Skeletal muscle tissue (tissue), 4 donors: ENCODE results near the gene ALDH1A3. TPM values are rescaled to one million over a fixed set of nuclear protein-coding genes. Genes with fewer than 3 reads are reported as not detected.
A peak's percentile ranks its signal among the peaks of the same experiment; 100 is the strongest.

Experiments used
- H3K27ac ChIP-seq: one replicate; pipeline ENCODE4 v1.7.0; 2013; ENCODE audit warnings: mild to moderate bottlenecking, low read depth, low read length, inconsistent platforms
- H3K27me3 ChIP-seq, 3 donors: one replicate each; pipeline ENCODE4 v1.7.0; 2013; ENCODE audit warnings: low read length in 3 of 3; ENCODE audit not compliant: control insufficient read depth in 3 of 3, insufficient read depth in 3 of 3
- H3K36me3 ChIP-seq, 3 donors: one replicate each; pipeline ENCODE4 v1.7.0; 2013; ENCODE audit warnings: low read length in 3 of 3; ENCODE audit not compliant: control insufficient read depth in 3 of 3, insufficient read depth in 3 of 3
- H3K4me1 ChIP-seq, 3 donors: one replicate each; pipeline ENCODE4 v1.7.0; 2013; ENCODE audit warnings: low read length in 3 of 3, mild to moderate bottlenecking in 3 of 3; ENCODE audit not compliant: control insufficient read depth in 3 of 3, insufficient read depth in 3 of 3
- H3K4me3 ChIP-seq, 3 donors: one replicate each; pipeline ENCODE4 v1.7.0; 2013; ENCODE audit warnings: low read length in 3 of 3
- H3K9ac ChIP-seq, 3 donors: one replicate each; pipeline ENCODE4 v1.7.0; 2013; ENCODE audit warnings: low read length in 3 of 3, mild to moderate bottlenecking in 3 of 3, moderate library complexity in 2 of 3, low read depth in 1 of 3
- H3K9me3 ChIP-seq, 3 donors: one replicate each; pipeline ENCODE4 v1.7.0; 2013; ENCODE audit warnings: low read length in 3 of 3; ENCODE audit not compliant: control insufficient read depth in 3 of 3
- total RNA-seq: library from RNA; depleted of rRNA; stranded (reverse); fragments of >200 nt; gene quantifications from one replicate; pipeline ENCODE4 v1.2.3, GENCODE V29; 2014
- donor health status: Osteomylitis.

Gene ALDH1A3
- total RNA-seq, 1 donor from 2014 or later, result 15.7 TPM

GRCh38 chr15:100900136-100900794 is 20.6 kb downstream of the ALDH1A3 start:
- H3K27me3 ChIP-seq, result no peaks in the 10 kb centered on the region
- H3K9ac ChIP-seq, result peak overlapping the region in 1 of 3 donors; percentile 25
- no peak overlapping the region for H3K27ac ChIP-seq
- H3K4me1 ChIP-seq, result peaks cover 36 to 38% (median 36%) of the 10 kb centered on the region in 3 donors
- no peak overlapping the region for H3K4me3 ChIP-seq
- peaks cover 0 to 2% (median 0%) of the 10 kb centered on the region in 3 donors for H3K9me3 ChIP-seq
- peaks cover 0 to 5% (median 2%) of the 10 kb centered on the region in 3 donors for H3K36me3 ChIP-seq

GRCh38 chr15:100900795-100901169 is 21.2 kb downstream of the ALDH1A3 start:
- H3K27ac ChIP-seq, result peak overlapping the region; percentile 88
- H3K9me3 ChIP-seq, result peaks cover 0 to 2% (median 0%) of the 10 kb centered on the region in 3 donors

GRCh38 chr15:100901296-100901695 is 21.7 kb downstream of the ALDH1A3 start:
- Histone ChIP-seq H3K27ac (peak overlapping the region; percentile 88), H3K9ac (no peak overlapping the region), H3K4me3 (no peak overlapping the region), H3K36me3 (peaks cover 0 to 8% (median 2%) of the 10 kb centered on the region in 3 donors), H3K9me3 (peaks cover 0 to 2% (median 0%) of the 10 kb centered on the region in 3 donors), H3K4me1 (peaks cover 36 to 38% (median 36%) of the 10 kb centered on the region in 3 donors), H3K27me3 (no peaks in the 10 kb centered on the region)

More at GRCh38 chr15:100900795-100901169, 21.2 kb downstream of the ALDH1A3 start:
- H3K36me3 ChIP-seq, result peaks cover 0 to 6% (median 2%) of the 10 kb centered on the region in 3 donors
- peak overlapping the region in 1 of 3 donors; percentile 25 for H3K9ac ChIP-seq
- H3K27me3 ChIP-seq, result no peaks in the 10 kb centered on the region
- no peak overlapping the region for H3K4me3 ChIP-seq
- peaks cover 36 to 38% (median 36%) of the 10 kb centered on the region in 3 donors for H3K4me1 ChIP-seq

GRCh38 chr15:100901702-100902435 is 22.2 kb downstream of the ALDH1A3 start:
- no peaks in the 10 kb centered on the region for H3K27me3 ChIP-seq
- H3K4me3 ChIP-seq, result peak overlapping the region; percentile 61 to 74 (median 63)
- H3K9ac ChIP-seq, result peak overlapping the region; percentile 66 to 74 (median 66)
- H3K36me3 ChIP-seq, result peaks cover 0 to 8% (median 2%) of the 10 kb centered on the region in 3 donors
- H3K27ac ChIP-seq, result peak overlapping the region; percentile 88
- peaks cover 0 to 2% (median 0%) of the 10 kb centered on the region in 3 donors for H3K9me3 ChIP-seq
- H3K4me1 ChIP-seq, result peaks cover 36 to 38% (median 36%) of the 10 kb centered on the region in 3 donors

GRCh38 chr15:100902436-100903167 is 23.0 kb downstream of the ALDH1A3 start:
- Histone ChIP-seq H3K4me1 (peaks cover 36 to 38% (median 36%) of the 10 kb centered on the region in 3 donors), H3K9ac (peak overlapping the region; percentile 66 to 74 (median 66)), H3K9me3 (peaks cover 0 to 2% (median 0%) of the 10 kb centered on the region in 3 donors), H3K36me3 (peaks cover 0 to 8% (median 2%) of the 10 kb centered on the region in 3 donors), H3K27ac (peak overlapping the region; percentile 88), H3K4me3 (peak overlapping the region; percentile 61 to 74 (median 63)), H3K27me3 (no peaks in the 10 kb centered on the region)

GRCh38 chr15:100903168-100903554 is 23.5 kb downstream of the ALDH1A3 start:
- Histone ChIP-seq H3K9me3 (peaks cover 0 to 2% (median 0%) of the 10 kb centered on the region in 3 donors), H3K4me3 (no peak overlapping the region), H3K4me1 (peaks cover 36 to 38% (median 36%) of the 10 kb centered on the region in 3 donors), H3K9ac (no peak overlapping the region), H3K27me3 (no peaks in the 10 kb centered on the region), H3K27ac (peak overlapping the region; percentile 88), H3K36me3 (peaks cover 0 to 4% (median 2%) of the 10 kb centered on the region in 3 donors)

- peaks cover 0 to 5% (median 0%) of the 10 kb centered on the region in 3 donors for H3K27me3 ChIP-seq
- H3K9ac ChIP-seq, result no peak overlapping the region
- H3K9me3 ChIP-seq, result peaks cover 0 to 2% (median 0%) of the 10 kb centered on the region in 3 donors
- peaks cover 18 to 21% (median 20%) of the 10 kb centered on the region in 3 donors for H3K4me1 ChIP-seq
- H3K36me3 ChIP-seq, result peaks cover 0 to 3% (median 0%) of the 10 kb centered on the region in 3 donors
- H3K27ac ChIP-seq, result no peak overlapping the region
- H3K4me3 ChIP-seq, result no peak overlapping the region
These were observed 26.2 kb downstream of the ALDH1A3 start for GRCh38 chr15:100905850-100906249.

- peaks cover 0 to 5% (median 0%) of the 10 kb centered on the region in 3 donors for H3K27me3 ChIP-seq
- H3K4me3 ChIP-seq, result no peak overlapping the region
- no peaks in the 10 kb centered on the region for H3K4me1 ChIP-seq
- peaks cover 0 to 2% (median 2%) of the 10 kb centered on the region in 3 donors for H3K9me3 ChIP-seq
- H3K36me3 ChIP-seq, result peaks cover 0 to 3% (median 0%) of the 10 kb centered on the region in 3 donors
- H3K9ac ChIP-seq, result no peak overlapping the region
- H3K27ac ChIP-seq, result no peak overlapping the region
These were observed 28.8 kb downstream of the ALDH1A3 start for GRCh38 chr15:100908466-100908865.

GRCh38 chr15:100909565-100909964 is 29.9 kb downstream of the ALDH1A3 start:
- no peak overlapping the region for H3K4me3 ChIP-seq
- no peak overlapping the region for H3K27ac ChIP-seq
- H3K36me3 ChIP-seq, result peaks cover 0 to 5% (median 0%) of the 10 kb centered on the region in 3 donors
- H3K4me1 ChIP-seq, result no peaks in the 10 kb centered on the region
- H3K27me3 ChIP-seq, result peaks cover 0 to 5% (median 0%) of the 10 kb centered on the region in 3 donors
- peaks cover 0 to 2% (median 1%) of the 10 kb centered on the region in 3 donors for H3K9me3 ChIP-seq
- H3K9ac ChIP-seq, result no peak overlapping the region
